DND-41 (cell line): ENCODE data around the gene PITPNC1.
A peak's percentile ranks its signal among the peaks of the same experiment; 100 is the strongest.

Experiments used
- ATAC-seq: fragments of 200-7000 bp; cut with Tn5 transposase; 3 replicates; pipeline ENCODE4 v1.9.1; 2021; ENCODE audit warnings: low read depth; ENCODE audit not compliant: insufficient read depth
- DNase-seq: peaks from one replicate; pipeline ENCODE4 v3.0.0-alpha.2; 2020
- H2AFZ ChIP-seq: 2 replicates; pipeline ENCODE4 v1.6.0; 2012; ENCODE audit warnings: low read depth, low read length
- H3K27ac ChIP-seq: 2 replicates; pipeline ENCODE4 v1.5.1; 2012; ENCODE audit warnings: low read length, inconsistent platforms
- H3K27me3 ChIP-seq: fragments of 200-600 bp; sonication (generic); 2 replicates; pipeline ENCODE4 v1.6.0; 2012; ENCODE audit warnings: low read length, mild to moderate bottlenecking, inconsistent platforms; ENCODE audit not compliant: insufficient read depth, poor library complexity
- H3K36me3 ChIP-seq: 2 replicates; pipeline ENCODE4 v1.5.1; 2012; ENCODE audit warnings: low read length, inconsistent platforms; ENCODE audit not compliant: insufficient read depth
- H3K4me1 ChIP-seq: 2 replicates; pipeline ENCODE4 v1.5.1; 2012; ENCODE audit warnings: mild to moderate bottlenecking, low read length; ENCODE audit not compliant: insufficient read depth
- H3K4me2 ChIP-seq: 2 replicates; pipeline ENCODE4 v1.6.0; 2012; ENCODE audit warnings: mild to moderate bottlenecking, moderate library complexity, low read length, inconsistent platforms; ENCODE audit not compliant: insufficient read depth
- H3K4me3 ChIP-seq, 2 experiments: fragments of 200-600 bp in 1 of 2; shearing (Covaris generic) in 1 of 2; 2 replicates each; pipeline ENCODE4 v1.5.1; 2012 to 2016; ENCODE audit warnings: inconsistent platforms in 2 of 2, low read length in 2 of 2, mild to moderate bottlenecking in 2 of 2, low read depth in 1 of 2, moderate library complexity in 1 of 2
- H3K79me2 ChIP-seq: 2 replicates; pipeline ENCODE4 v1.6.0; 2012; ENCODE audit warnings: low read length, inconsistent platforms; ENCODE audit not compliant: insufficient read depth
- H3K9ac ChIP-seq: 2 replicates; pipeline ENCODE4 v1.6.0; 2012; ENCODE audit warnings: low read depth, mild to moderate bottlenecking, inconsistent platforms, low read length, moderate library complexity
- H3K9me3 ChIP-seq: 2 replicates; pipeline ENCODE4 v1.5.1; 2012; ENCODE audit warnings: low read length, moderate library complexity, mild to moderate bottlenecking, inconsistent platforms; ENCODE audit not compliant: insufficient read depth, severe bottlenecking
- H4K20me1 ChIP-seq: 2 replicates; pipeline ENCODE4 v1.6.0; 2012; ENCODE audit warnings: low read length; ENCODE audit not compliant: insufficient read depth
- CTCF ChIP-seq: IDR thresholded peaks from 2 replicates; pipeline ENCODE4 v1.5.1; 2012; ENCODE audit warnings: borderline replicate concordance, low read length, moderate library complexity, mild to moderate bottlenecking; ENCODE audit not compliant: poor library complexity, severe bottlenecking; ENCODE audit errors: extremely low read depth
- EZH2 ChIP-seq: IDR thresholded peaks from 3 replicates; pipeline ENCODE4 v1.6.1; 2012; ENCODE audit warnings: borderline replicate concordance, low read depth, mild to moderate bottlenecking, moderate library complexity, low read length, inconsistent platforms; ENCODE audit not compliant: severe bottlenecking

Gene PITPNC1

GRCh38 chr17:67712375-67712774 lies 335.3 kb downstream of the PITPNC1 start:
- Histone ChIP-seq H3K9me3 (no peaks in the 10 kb centered on the region), H3K4me3 (no peak overlapping the region), H3K79me2 (peaks cover 3% of the 10 kb centered on the region; the same call in 1 of the 2 replicates), H2AFZ (no peak overlapping the region), H4K20me1 (no peaks in the 10 kb centered on the region), H3K4me1 (peaks cover 9% of the 10 kb centered on the region), H3K4me2 (no peak overlapping the region), H3K27ac (no peak overlapping the region), H3K9ac (no peak overlapping the region), H3K36me3 (no peaks in the 10 kb centered on the region), H3K27me3 (no peaks in the 10 kb centered on the region)
- TF ChIP-seq EZH2 (no peak), CTCF (no peak)
- ATAC-seq: no peak
- DNase-seq: no peak

GRCh38 chr17:67713169-67713568 lies 336.1 kb downstream of the PITPNC1 start:
- Histone ChIP-seq H3K27ac (no peak overlapping the region), H3K4me1 (peaks cover 9% of the 10 kb centered on the region), H3K4me2 (no peak overlapping the region), H3K36me3 (no peaks in the 10 kb centered on the region), H3K27me3 (no peaks in the 10 kb centered on the region), H4K20me1 (no peaks in the 10 kb centered on the region), H2AFZ (no peak overlapping the region), H3K79me2 (peaks cover 9% of the 10 kb centered on the region), H3K4me3 (no peak overlapping the region), H3K9me3 (no peaks in the 10 kb centered on the region), H3K9ac (no peak overlapping the region)
- ATAC-seq (no peak), DNase-seq (no peak)
- TF ChIP-seq EZH2 (no peak), CTCF (no peak)

GRCh38 chr17:67716405-67716798 lies 339.3 kb downstream of the PITPNC1 start:
- no peak overlapping the region; the same call in 1 of the 2 replicates for H3K27ac ChIP-seq

More at GRCh38 chr17:67716405-67716798, 339.3 kb downstream of the PITPNC1 start:
- Histone ChIP-seq H3K4me1 (peaks cover 30% of the 10 kb centered on the region), H3K36me3 (peaks cover 20% of the 10 kb centered on the region), H3K4me2 (peak overlapping the region; percentile 73), H4K20me1 (no peaks in the 10 kb centered on the region; the same call in 1 of the 2 replicates), H3K4me3 (peak overlapping the region in 1 of 2 experiments; percentile 85; a peak in 2 of 4 replicates), H3K9ac (peak overlapping the region; percentile 70), H3K27me3 (no peaks in the 10 kb centered on the region), H3K9me3 (no peaks in the 10 kb centered on the region), H2AFZ (peak overlapping the region; percentile 76; the same call in 1 of the 2 replicates), H3K79me2 (peaks cover 36% of the 10 kb centered on the region)
- no peak for DNase-seq
- ATAC-seq: no peak
- TF ChIP-seq EZH2 (no peak), CTCF (no peak)
